AG08396 (cell line): ENCODE data around the gene PTPRK.

Experiments used
- DNase-seq: peaks from one replicate; pipeline ENCODE4 v3.0.0; 2012; ENCODE audit warnings: low spot score, mixed read lengths

Gene PTPRK

DNA sequence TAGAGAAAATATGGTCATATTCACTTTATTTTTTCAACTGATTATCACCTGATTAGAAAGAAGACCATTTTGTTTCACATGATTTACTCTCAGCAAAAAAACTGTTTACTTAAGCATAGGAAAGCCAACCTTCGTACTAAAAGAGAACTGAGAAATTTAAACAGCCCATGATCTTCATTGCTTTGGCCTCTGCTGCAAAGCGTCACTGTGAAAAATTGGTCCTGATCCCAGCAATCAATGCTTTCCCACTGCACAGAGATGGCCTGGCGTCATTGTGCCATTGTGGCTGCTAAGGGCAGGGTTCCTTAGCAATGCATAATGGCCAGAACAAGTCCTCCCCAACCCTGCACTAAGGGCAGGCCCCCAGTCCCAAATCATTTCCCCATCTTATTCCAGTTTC, 599.6 kb downstream of the PTPRK start:
- DNase-seq: no peak
